GM21423 (cell line): Measurements from ENCODE around the gene ACER3.
"Not testable (repeated sequence)": the region's sequence is repeated elsewhere in the genome, so short reads cannot be mapped to it uniquely, and the experiment has no call there.

Experiments
- ATAC-seq: cut with Tn5 transposase; IDR thresholded peaks from one replicate; pipeline ENCODE4 v1.9.1; 2021; ENCODE audit warnings: mild to moderate bottlenecking, moderate library complexity; ENCODE audit not compliant: unreplicated experiment

ACER3 gene

GRCh38 chr11:76984743-76985142, 124.0 kb downstream of the ACER3 start:
- ATAC-seq: no peak

GRCh38 chr11:76987203-76987602, 126.5 kb downstream of the ACER3 start:
- no peak for ATAC-seq

- ATAC-seq: no peak
Measured at GRCh38 chr11:76990628-76991027, 129.9 kb downstream of the ACER3 start.

GRCh38 chr11:76995081-76995576, 134.4 kb downstream of the ACER3 start:
- ATAC-seq: no peak

GRCh38 chr11:76997512-76997911, 136.8 kb downstream of the ACER3 start:
- ATAC-seq: no peak

GRCh38 chr11:76999597-76999996, 138.9 kb downstream of the ACER3 start:
- no peak for ATAC-seq

GRCh38 chr11:77001613-77002012, 140.9 kb downstream of the ACER3 start:
- no peak for ATAC-seq

GRCh38 chr11:77002776-77003175, 142.1 kb downstream of the ACER3 start:
- ATAC-seq: no peak

GRCh38 chr11:77003963-77004362, 143.2 kb downstream of the ACER3 start:
- ATAC-seq: no peak

- no peak for ATAC-seq
Measured at GRCh38 chr11:77009533-77010160, 148.9 kb downstream of the ACER3 start.

GRCh38 chr11:77014669-77015068, 154.0 kb downstream of the ACER3 start:
- no peak for ATAC-seq

GRCh38 chr11:77018396-77018924, 157.7 kb downstream of the ACER3 start:
- not testable (repeated sequence) for ATAC-seq

GRCh38 chr11:77019976-77020595, 159.4 kb downstream of the ACER3 start:
- no peak for ATAC-seq

- no peak for ATAC-seq
Measured at GRCh38 chr11:77020734-77021133, 160.0 kb downstream of the ACER3 start.

GRCh38 chr11:77024745-77025144, 164.0 kb downstream of the ACER3 start:
- ATAC-seq: no peak

- no peak for ATAC-seq
Measured at GRCh38 chr11:77026221-77026620, 165.5 kb downstream of the ACER3 start.

- ATAC-seq: no peak
Measured at GRCh38 chr11:77026743-77027142, 166.0 kb downstream of the ACER3 start.

GRCh38 chr11:77027275-77027674, 166.6 kb downstream of the ACER3 start:
- ATAC-seq: no peak

- ATAC-seq: no peak
Measured at GRCh38 chr11:77029829-77030228, 169.1 kb downstream of the ACER3 start.

GRCh38 chr11:77030834-77031414, 170.2 kb downstream of the ACER3 start:
- ATAC-seq: no peak

GRCh38 chr11:77031599-77031998, 170.9 kb downstream of the ACER3 start:
- no peak for ATAC-seq

- no peak for ATAC-seq
Measured at GRCh38 chr11:77035039-77035438, 174.3 kb downstream of the ACER3 start.
